Neutrophil (primary cell): ENCODE data around the gene CLSTN2.

ENCODE experiments used
- H3K27ac ChIP-seq: fragments of 200-600 bp; sonication (generic); 2 replicates; pipeline ENCODE4 v1.5.1; 2016; ENCODE audit warnings: mild to moderate bottlenecking, moderate library complexity
- H3K27me3 ChIP-seq: fragments of 200-600 bp; sonication (generic); 2 replicates; pipeline ENCODE4 v1.6.0; 2016; ENCODE audit warnings: mild to moderate bottlenecking
- H3K36me3 ChIP-seq: fragments of 200-600 bp; sonication (generic); 2 replicates; pipeline ENCODE4 v1.5.1; 2017
- H3K4me1 ChIP-seq, 2 experiments: fragments of 200-600 bp in 1 of 2; sonication (generic) in 1 of 2; 1 replicate in 1 of 2; 2 replicates in 1 of 2; pipeline versions ENCODE4 v1.5.1 to v1.6.1; 2013 to 2016; ENCODE audit warnings: low read depth in 1 of 2, low read length in 1 of 2, mild to moderate bottlenecking in 1 of 2, moderate library complexity in 1 of 2; ENCODE audit not compliant: control insufficient read depth in 1 of 2, insufficient read depth in 1 of 2
- H3K4me3 ChIP-seq, 2 experiments: fragments of 200-600 bp in 1 of 2; sonication (generic) in 1 of 2; 1 replicate in 1 of 2; 2 replicates in 1 of 2; pipeline ENCODE4 v1.5.1; 2013 to 2016; ENCODE audit warnings: low read depth in 1 of 2, low read length in 1 of 2, mild to moderate bottlenecking in 1 of 2, moderate library complexity in 1 of 2
- H3K9me3 ChIP-seq: fragments of 200-600 bp; sonication (generic); 2 replicates; pipeline ENCODE4 v1.5.1; 2016
- CTCF ChIP-seq: fragments of 200-600 bp; sonication (generic); IDR thresholded peaks from 2 replicates; pipeline ENCODE4 v1.5.1; 2016; ENCODE audit warnings: antibody characterized with exemption

The CLSTN2 gene

GRCh38 chr3:140128217-140128616, 193.2 kb downstream of the CLSTN2 start:
- Histone ChIP-seq H3K27me3 (no peaks in the 10 kb centered on the region), H3K4me1 (no peaks in the 10 kb centered on the region), H3K9me3 (no peaks in the 10 kb centered on the region), H3K27ac (no peak overlapping the region), H3K4me3 (no peak overlapping the region), H3K36me3 (no peaks in the 10 kb centered on the region)
- no peak for TF ChIP-seq CTCF

GRCh38 chr3:140128631-140129030, 193.6 kb downstream of the CLSTN2 start:
- Histone ChIP-seq H3K4me1 (no peaks in the 10 kb centered on the region), H3K9me3 (no peaks in the 10 kb centered on the region), H3K4me3 (no peak overlapping the region), H3K27me3 (no peaks in the 10 kb centered on the region), H3K36me3 (no peaks in the 10 kb centered on the region), H3K27ac (no peak overlapping the region)
- TF ChIP-seq CTCF = no peak

- Histone ChIP-seq H3K4me1 (no peaks in the 10 kb centered on the region), H3K36me3 (no peaks in the 10 kb centered on the region), H3K27ac (no peak overlapping the region), H3K27me3 (no peaks in the 10 kb centered on the region), H3K4me3 (no peak overlapping the region), H3K9me3 (no peaks in the 10 kb centered on the region)
- no peak for TF ChIP-seq CTCF
Measured at GRCh38 chr3:140129768-140130284, 194.8 kb downstream of the CLSTN2 start.

- H3K27ac ChIP-seq = no peak overlapping the region
- H3K36me3 ChIP-seq = no peaks in the 10 kb centered on the region
- H3K27me3 ChIP-seq = no peaks in the 10 kb centered on the region
- H3K4me1 ChIP-seq = no peaks in the 10 kb centered on the region
- no peak overlapping the region for H3K4me3 ChIP-seq
- TF ChIP-seq CTCF = no peak
- H3K9me3 ChIP-seq = no peaks in the 10 kb centered on the region
Measured at GRCh38 chr3:140131895-140132294, 196.9 kb downstream of the CLSTN2 start.

- H3K36me3 ChIP-seq = no peaks in the 10 kb centered on the region
- no peak for TF ChIP-seq CTCF
Measured at GRCh38 chr3:140134231-140134965, 199.4 kb downstream of the CLSTN2 start.

More at GRCh38 chr3:140134231-140134965, 199.4 kb downstream of the CLSTN2 start:
- Histone ChIP-seq H3K4me3 (no peak overlapping the region), H3K4me1 (no peaks in the 10 kb centered on the region), H3K27me3 (no peaks in the 10 kb centered on the region), H3K27ac (no peak overlapping the region), H3K9me3 (no peaks in the 10 kb centered on the region)
